IMR-90 (cell line): Measurements from ENCODE around the gene CARS2. TPM values are rescaled to one million over a fixed set of nuclear protein-coding genes. Genes with fewer than 3 reads are reported as not detected.

Experiments used
- ATAC-seq: fragments of 200-7000 bp; cut with Tn5 transposase; 2 replicates; pipeline ENCODE4 v1.9.1; 2020; ENCODE audit warnings: low read depth, mild to moderate bottlenecking, moderate library complexity
- BruUV-seq: library from RNA; stranded (reverse); fragments of 400-500 nt; replicated peaks from 2 replicates; lab custom pipeline; 2021; lab: Mats Ljungman, UMichigan
- CTCF ChIA-PET: fragments of 300-600 bp; formaldehyde crosslinking; extraction: SDS; loops from one replicate; lab custom pipeline; 2021; ENCODE audit warnings: antibody characterized with exemption; lab: Yijun Ruan, JAX
- POLR2A ChIA-PET: fragments of 300-600 bp; sonication (Branson Sonifier 250); formaldehyde crosslinking; loops from one replicate; lab custom pipeline; 2022; ENCODE audit warnings: antibody characterized with exemption; ENCODE audit not compliant: unreplicated experiment; lab: Charles Lee
- DNase-seq: peaks from one replicate; pipeline ENCODE4 v3.0.0; 2013
- H2AFZ ChIP-seq: replicated peaks from 2 replicates; pipeline ENCODE3; 2013; ENCODE audit warnings: low read length, mild to moderate bottlenecking; ENCODE audit not compliant: poor library complexity
- H2AK5ac ChIP-seq: 2 replicates; pipeline ENCODE4 v1.6.1; 2013; ENCODE audit warnings: low read depth, low read length, inconsistent platforms
- H2AK9ac ChIP-seq: replicated peaks from 2 replicates; pipeline ENCODE3; 2013; ENCODE audit warnings: mild to moderate bottlenecking, low read depth, low read length, moderate library complexity; ENCODE audit not compliant: poor library complexity
- H2BK120ac ChIP-seq: 2 replicates; pipeline ENCODE4 v1.6.1; 2013; ENCODE audit warnings: low read depth, low read length, inconsistent platforms
- H2BK15ac ChIP-seq: 3 replicates; pipeline ENCODE4 v1.6.1; 2013; ENCODE audit warnings: low read depth, low read length, inconsistent platforms
- H2BK20ac ChIP-seq: 2 replicates; pipeline ENCODE4 v1.6.1; 2013; ENCODE audit warnings: low read depth, mild to moderate bottlenecking, inconsistent platforms, low read length, moderate library complexity
- H2BK5ac ChIP-seq: 2 replicates; pipeline ENCODE4 v1.6.1; 2013; ENCODE audit warnings: mild to moderate bottlenecking, low read depth, low read length, inconsistent platforms; ENCODE audit not compliant: poor library complexity, severe bottlenecking
- H3K14ac ChIP-seq: replicated peaks from 2 replicates; pipeline ENCODE4 v1.6.1; 2013; ENCODE audit warnings: low read depth, low read length, inconsistent platforms
- H3K18ac ChIP-seq: 2 replicates; pipeline ENCODE4 v1.6.1; 2013; ENCODE audit warnings: low read depth, low read length, control low read depth
- H3K23ac ChIP-seq: 2 replicates; pipeline ENCODE4 v1.6.1; 2013; ENCODE audit warnings: low read depth, low read length, inconsistent platforms
- H3K27ac ChIP-seq: 2 replicates; pipeline ENCODE4 v1.5.1; 2013; ENCODE audit warnings: mild to moderate bottlenecking, control low read depth, low read length; ENCODE audit not compliant: insufficient read depth
- H3K27me3 ChIP-seq: 2 replicates; pipeline ENCODE4 v1.6.1; 2013; ENCODE audit warnings: low read length; ENCODE audit not compliant: control insufficient read depth, insufficient read depth
- H3K36me3 ChIP-seq: 2 replicates; pipeline ENCODE4 v1.6.1; 2013; ENCODE audit warnings: low read length, mixed read lengths; ENCODE audit not compliant: control insufficient read depth, insufficient read depth
- H3K4ac ChIP-seq: 2 replicates; pipeline ENCODE4 v1.6.1; 2013; ENCODE audit warnings: low read depth, low read length, inconsistent platforms
- H3K4me1 ChIP-seq: 2 replicates; pipeline ENCODE4 v1.6.1; 2013; ENCODE audit warnings: low read length, mixed read lengths; ENCODE audit not compliant: control insufficient read depth, insufficient read depth
- H3K4me2 ChIP-seq: 2 replicates; pipeline ENCODE4 v1.6.1; 2013; ENCODE audit warnings: low read depth, mild to moderate bottlenecking, control low read depth, low read length, moderate library complexity
- H3K4me3 ChIP-seq: 2 replicates; pipeline ENCODE4 v1.5.1; 2013; ENCODE audit warnings: low read depth, mild to moderate bottlenecking, control low read depth, low read length, moderate library complexity; ENCODE audit not compliant: insufficient read depth
- H3K56ac ChIP-seq: 2 replicates; pipeline ENCODE4 v1.6.1; 2013; ENCODE audit warnings: low read length, inconsistent platforms; ENCODE audit not compliant: insufficient read depth; ENCODE audit errors: extremely low read depth
- H3K79me1 ChIP-seq, 2 experiments: 2 replicates each; pipeline ENCODE4 v1.6.1; 2013; ENCODE audit warnings: low read length in 2 of 2, inconsistent platforms in 1 of 2, low read depth in 1 of 2
- H3K9ac ChIP-seq: 2 replicates; pipeline ENCODE4 v1.6.1; 2013; ENCODE audit warnings: low read depth, low read length, control low read depth
- H3K9me1 ChIP-seq: 2 replicates; pipeline ENCODE4 v1.6.1; 2013; ENCODE audit warnings: low read length, inconsistent platforms; ENCODE audit not compliant: insufficient read depth
- H3K9me3 ChIP-seq: 2 replicates; pipeline ENCODE4 v1.6.1; 2013; ENCODE audit warnings: low read length; ENCODE audit not compliant: control insufficient read depth, insufficient read depth
- H4K20me1 ChIP-seq: 2 replicates; pipeline ENCODE4 v1.6.1; 2013; ENCODE audit warnings: low read length, inconsistent platforms; ENCODE audit not compliant: insufficient read depth
- H4K5ac ChIP-seq: 2 replicates; pipeline ENCODE4 v1.6.1; 2013; ENCODE audit warnings: mild to moderate bottlenecking, low read depth, low read length, control low read depth
- H4K8ac ChIP-seq, 2 experiments: 2 replicates each; pipeline ENCODE4 v1.6.1; 2013; ENCODE audit warnings: low read depth in 2 of 2, low read length in 2 of 2, control low read depth in 1 of 2, inconsistent platforms in 1 of 2
- H4K91ac ChIP-seq: 2 replicates; pipeline ENCODE4 v1.6.1; 2013; ENCODE audit warnings: low read depth, low read length, inconsistent platforms; ENCODE audit not compliant: insufficient read depth
- BHLHE40 ChIP-seq: fragments of 150-350 bp; IDR thresholded peaks from 2 replicates; pipeline ENCODE4 v1.6.1; 2016; ENCODE audit warnings: mild to moderate bottlenecking, low read depth, low read length
- CEBPB ChIP-seq: IDR thresholded peaks from 2 replicates; pipeline ENCODE4 v1.6.1; 2012; ENCODE audit warnings: low read depth, low read length, improper control_type of control experiment
- CHD1 ChIP-seq: IDR thresholded peaks from 2 replicates; pipeline ENCODE4 v1.6.1; 2012; ENCODE audit warnings: low read depth, low read length, improper control_type of control experiment
- CTCF ChIP-seq: conservative IDR thresholded peaks from 2 replicates; pipeline ENCODE4 v1.5.1; 2012; ENCODE audit warnings: mild to moderate bottlenecking, low read depth, low read length, improper control_type of control experiment
- ELK1 ChIP-seq: fragments of 150-350 bp; IDR thresholded peaks from 2 replicates; pipeline ENCODE4 v1.6.1; 2016; ENCODE audit warnings: low read depth, mild to moderate bottlenecking, low read length, moderate library complexity, borderline replicate concordance
- FOS ChIP-seq: fragments of 150-350 bp; IDR thresholded peaks from 2 replicates; pipeline ENCODE4 v1.6.1; 2016; ENCODE audit warnings: low read depth, low read length
- MAFK ChIP-seq: IDR thresholded peaks from 2 replicates; pipeline ENCODE4 v1.6.1; 2012; ENCODE audit warnings: low read depth, low read length, improper control_type of control experiment
- MAZ ChIP-seq: IDR thresholded peaks from 2 replicates; pipeline ENCODE4 v1.6.1; 2012; ENCODE audit warnings: low read depth, mild to moderate bottlenecking, low read length, improper control_type of control experiment, moderate library complexity, borderline replicate concordance
- MXI1 ChIP-seq: IDR thresholded peaks from 2 replicates; pipeline ENCODE4 v1.6.1; 2012; ENCODE audit warnings: low read depth, mild to moderate bottlenecking, low read length, moderate library complexity, borderline replicate concordance
- NFE2L2 ChIP-seq: fragments of 150-350 bp; IDR thresholded peaks from 2 replicates; pipeline ENCODE4 v1.6.1; 2016; ENCODE audit warnings: low read depth, mild to moderate bottlenecking, low read length
- POLR2A ChIP-seq: IDR thresholded peaks from 2 replicates; pipeline ENCODE4 v1.6.1; 2012; ENCODE audit warnings: mild to moderate bottlenecking, low read depth, low read length
- RAD21 ChIP-seq: IDR thresholded peaks from 2 replicates; pipeline ENCODE4 v1.6.1; 2012; ENCODE audit warnings: low read length, improper control_type of control experiment
- RCOR1 ChIP-seq: IDR thresholded peaks from 2 replicates; pipeline ENCODE4 v1.6.1; 2012; ENCODE audit warnings: mild to moderate bottlenecking, low read length, improper control_type of control experiment; ENCODE audit not compliant: insufficient replicate concordance
- RFX5 ChIP-seq: IDR thresholded peaks from 2 replicates; pipeline ENCODE4 v1.8.0; 2012; ENCODE audit warnings: low read depth, mild to moderate bottlenecking, low read length, moderate library complexity
- SMC3 ChIP-seq: fragments of 150-350 bp; IDR thresholded peaks from 2 replicates; pipeline ENCODE4 v1.6.1; 2016; ENCODE audit warnings: low read depth, mild to moderate bottlenecking, antibody characterized with exemption, low read length, moderate library complexity
- USF2 ChIP-seq: fragments of 150-350 bp; IDR thresholded peaks from 2 replicates; pipeline ENCODE4 v1.6.1; 2017; ENCODE audit warnings: mild to moderate bottlenecking, antibody characterized with exemption, low read length, low read depth
- dilution Hi-C: fragments of 300-500 bp; cut with HindIII; formaldehyde crosslinking; loops from one replicate; pipeline ENCODE4 v1.14.3; 2018; ENCODE audit warnings: low sequenced_read_pairs; ENCODE audit not compliant: unreplicated experiment
- in situ Hi-C: fragments of 300-500 bp; cut with MboI; formaldehyde crosslinking; loops from 3 replicates; pipeline ENCODE4 v1.14.3; 2019; ENCODE audit warnings: low sequenced_read_pairs, inconsistent platforms, mixed read lengths
- intact Hi-C: fragments of 100-400 bp; cut with micrococcal nuclease; formaldehyde crosslinking; loops from 2 replicates; pipeline ENCODE4 v1.10.0; 2022
- polyA plus RNA-seq, 3 experiments: library from polyadenylated mRNA; depleted of rRNA; stranded (reverse); fragments of >200 nt; gene quantifications; 2 replicates each; pipeline ENCODE4 v1.2.3, GENCODE V29; 2012; ENCODE audit warnings: low replicate concordance in 1 of 3
- total RNA-seq: library from RNA; depleted of rRNA; stranded (reverse); fragments of >200 nt; gene quantifications from 2 replicates; pipeline ENCODE4 v1.2.3, GENCODE V29; 2012

CARS2 gene
- total and polyA plus RNA-seq, 2 of the 4 experiments (the other 2 are of a cell fraction): 76.2 to 76.4 TPM

GRCh38 chr13:110737555-110737954 lies 31.6 kb upstream of the CARS2 start:
- Histone ChIP-seq H2AK9ac (no peak overlapping the region), H2BK5ac (no peak overlapping the region), H4K91ac (no peak overlapping the region), H2AFZ (no peak overlapping the region), H3K18ac (no peak overlapping the region), H4K5ac (no peak overlapping the region), H3K79me1 (no peaks in the 10 kb centered on the region), H3K27me3 (no peaks in the 10 kb centered on the region), H3K14ac (no peak overlapping the region), H2BK120ac (no peak overlapping the region), H4K8ac (no peak overlapping the region), H4K20me1 (no peaks in the 10 kb centered on the region), H3K4me3 (no peak overlapping the region), H3K9ac (no peak overlapping the region), H3K36me3 (no peaks in the 10 kb centered on the region), H3K4ac (no peak overlapping the region), H3K9me3 (peaks cover 5% of the 10 kb centered on the region), H3K23ac (no peak overlapping the region), H3K4me1 (peaks cover 2% of the 10 kb centered on the region), H3K9me1 (no peaks in the 10 kb centered on the region), H2BK15ac (no peak overlapping the region), H2BK20ac (no peak overlapping the region), H3K4me2 (no peak overlapping the region), H3K27ac (no peak overlapping the region), H3K56ac (no peak overlapping the region), H2AK5ac (no peak overlapping the region)
- in situ Hi-C loops: no loop called here
- TF ChIP-seq MXI1: no peak
- no peak for TF ChIP-seq POLR2A
- TF ChIP-seq RAD21: no peak
- TF ChIP-seq RCOR1: no peak
- no peak for TF ChIP-seq CHD1
- TF ChIP-seq BHLHE40: no peak
- TF ChIP-seq CTCF: no peak
- TF ChIP-seq CEBPB: no peak
- TF ChIP-seq MAFK: no peak
- TF ChIP-seq MAZ: no peak
- TF ChIP-seq NFE2L2: no peak
- no peak for TF ChIP-seq SMC3
- TF ChIP-seq ELK1: no peak
- no peak for TF ChIP-seq RFX5
- TF ChIP-seq FOS: no peak
- no peak for TF ChIP-seq USF2
- intact Hi-C loops: no loop called here
- DNase-seq (no peak), ATAC-seq (no peak)
- ChIA-PET POLR2A (no interaction called here), CTCF (no interaction called here)
- dilution Hi-C loops: no loop called here
- BruUV-seq: no TSS peak
